ENCODE measurements around the gene GADD45A.

GADD45A gene

GRCh38 chr1:67710417-67710816 lies 25.4 kb downstream of the GADD45A start:
- no peak for TF ChIP-seq REST (IDR thresholded peaks at IDR 0.05; ENCODE audit: insufficient read depth in 1 of 2, low read depth in 2 of 2, low read length in 2 of 2)

- no peak for TF ChIP-seq FOXP2 (optimal IDR thresholded peaks at IDR 0.05; ENCODE audit: borderline replicate concordance, extremely low read depth, extremely low read length, insufficient read depth)
- no peak for TF ChIP-seq TAF1 (IDR thresholded peaks at IDR 0.05; ENCODE audit: borderline replicate concordance, insufficient read depth, low read length)
- TF ChIP-seq POLR2AphosphoS5 (IDR thresholded peaks at IDR 0.05; ENCODE audit: low read depth, low read length), result no peak
- TF ChIP-seq REST (IDR thresholded peaks at IDR 0.05; ENCODE audit: insufficient read depth in 1 of 2, low read depth in 2 of 2, low read length in 2 of 2), result no peak
- TF ChIP-seq SIN3A (IDR thresholded peaks at IDR 0.05; ENCODE audit: borderline replicate concordance, insufficient read depth, low read length), result no peak
These were observed 26.3 kb downstream of the GADD45A start for GRCh38 chr1:67711158-67711854.

DNA sequence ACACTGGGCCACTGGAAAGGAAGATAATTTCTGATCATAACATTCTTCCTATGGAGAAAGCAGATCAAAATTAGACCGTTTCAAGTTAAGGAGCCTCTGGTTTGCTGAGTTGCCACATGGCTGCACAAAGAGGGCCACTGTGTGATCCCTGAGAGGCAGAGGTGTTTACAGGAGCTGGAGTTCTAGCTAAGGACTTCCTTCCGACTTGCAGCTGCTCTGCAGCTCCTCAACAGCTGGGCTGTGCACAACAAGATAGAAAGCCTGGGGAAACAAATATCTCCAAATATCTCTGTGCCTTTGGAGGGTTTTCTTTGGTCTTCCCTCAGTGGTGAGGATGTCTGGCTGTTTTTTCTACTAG lies 26.8 kb downstream of the GADD45A start:
- TF ChIP-seq FOXP2 (optimal IDR thresholded peaks at IDR 0.05; ENCODE audit: borderline replicate concordance, extremely low read depth, extremely low read length, insufficient read depth) (no peak), REST (IDR thresholded peaks at IDR 0.05; ENCODE audit: insufficient read depth in 1 of 2, low read depth in 2 of 2, low read length in 2 of 2) (no peak), SIN3A (IDR thresholded peaks at IDR 0.05; ENCODE audit: borderline replicate concordance, insufficient read depth, low read length) (no peak), POLR2AphosphoS5 (IDR thresholded peaks at IDR 0.05; ENCODE audit: low read depth, low read length) (no peak), TAF1 (IDR thresholded peaks at IDR 0.05; ENCODE audit: borderline replicate concordance, insufficient read depth, low read length) (no peak)

DNA sequence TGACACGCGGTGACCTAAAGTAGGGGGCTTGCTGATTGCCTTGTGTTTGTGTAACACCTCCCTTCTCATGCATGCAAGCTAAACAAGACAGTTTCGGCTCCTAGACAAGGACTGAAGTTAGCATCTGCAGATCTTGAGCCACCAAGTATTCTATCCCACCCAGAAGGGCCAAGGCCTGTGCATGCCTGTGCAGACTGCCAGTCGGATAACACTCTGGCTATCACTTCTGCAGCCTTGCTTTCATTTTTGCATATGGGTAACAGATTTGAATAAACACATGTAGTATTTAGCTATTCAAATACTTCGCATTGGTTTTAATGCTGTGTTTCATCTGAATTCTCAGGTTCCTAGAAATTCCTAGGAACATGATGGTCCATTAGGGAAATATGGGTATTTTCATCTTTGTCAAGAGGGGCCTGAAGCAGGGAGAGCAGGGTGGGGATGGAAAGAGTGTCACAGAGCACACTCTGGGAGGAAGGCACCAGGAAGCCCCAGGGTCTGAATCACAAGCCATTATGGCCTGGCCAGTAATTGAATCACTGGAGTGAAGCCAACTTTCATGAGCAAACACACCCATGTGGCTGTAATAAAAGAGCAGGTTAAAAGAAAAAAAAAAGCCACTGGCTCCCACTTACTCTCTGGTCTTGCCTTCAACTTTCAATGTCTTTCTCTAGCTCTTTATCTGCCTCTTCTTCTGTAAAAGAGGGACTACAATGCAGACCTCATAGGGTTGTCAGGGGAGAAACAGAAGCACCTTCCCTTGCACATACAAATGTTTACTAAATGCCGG lies 28.3 kb downstream of the GADD45A start:
- no peak for TF ChIP-seq FOXP2 (optimal IDR thresholded peaks at IDR 0.05; ENCODE audit: borderline replicate concordance, extremely low read depth, extremely low read length, insufficient read depth)
- no peak for TF ChIP-seq POLR2AphosphoS5 (IDR thresholded peaks at IDR 0.05; ENCODE audit: low read depth, low read length)
- no peak for TF ChIP-seq SIN3A (IDR thresholded peaks at IDR 0.05; ENCODE audit: borderline replicate concordance, insufficient read depth, low read length)
- no peak for TF ChIP-seq REST (IDR thresholded peaks at IDR 0.05; ENCODE audit: insufficient read depth in 1 of 2, low read depth in 2 of 2, low read length in 2 of 2)
- no peak for TF ChIP-seq TAF1 (IDR thresholded peaks at IDR 0.05; ENCODE audit: borderline replicate concordance, insufficient read depth, low read length)

Measured in PFSK-1 (cell line).